BLaER1 (cell line): ENCODE data around the gene WWOX.
A peak's percentile ranks its signal among the peaks of the same experiment; 100 is the strongest.

ENCODE experiments used
- H3K27ac ChIP-seq: shearing (Covaris generic); formaldehyde crosslinking; 2 replicates; pipeline ENCODE4 v1.8.1; 2022
- H3K27me3 ChIP-seq: shearing (Covaris generic); formaldehyde crosslinking; 2 replicates; pipeline ENCODE4 v1.8.1; 2022
- H3K36me3 ChIP-seq: shearing (Covaris generic); formaldehyde crosslinking; 2 replicates; pipeline ENCODE4 v1.8.1; 2022
- H3K4me1 ChIP-seq: shearing (Covaris generic); formaldehyde crosslinking; 2 replicates; pipeline ENCODE4 v1.8.1; 2022
- H3K4me2 ChIP-seq: shearing (Covaris generic); formaldehyde crosslinking; 2 replicates; pipeline ENCODE4 v1.8.1; 2022
- H3K4me3 ChIP-seq: shearing (Covaris generic); formaldehyde crosslinking; 2 replicates; pipeline ENCODE4 v1.8.1; 2022
- H3K9ac ChIP-seq: shearing (Covaris generic); formaldehyde crosslinking; 2 replicates; pipeline ENCODE4 v1.8.1; 2022
- H3K9me3 ChIP-seq: shearing (Covaris generic); formaldehyde crosslinking; 2 replicates; pipeline ENCODE4 v1.8.1; 2022
- H4K20me1 ChIP-seq: shearing (Covaris generic); formaldehyde crosslinking; 2 replicates; pipeline ENCODE4 v1.8.1; 2022
- Cebpa-rat ChIP-seq: shearing (Covaris generic); IDR thresholded peaks from 2 replicates; pipeline ENCODE4 v1.8.1; 2022

WWOX gene

GRCh38 chr16:79155471-79155870, 1056.0 kb downstream of the WWOX start:
- Histone ChIP-seq H3K4me2 (no peak overlapping the region), H3K4me1 (no peaks in the 10 kb centered on the region), H4K20me1 (no peaks in the 10 kb centered on the region), H3K9me3 (no peaks in the 10 kb centered on the region), H3K36me3 (no peaks in the 10 kb centered on the region), H3K27me3 (no peaks in the 10 kb centered on the region), H3K27ac (no peak overlapping the region), H3K4me3 (no peak overlapping the region), H3K9ac (no peak overlapping the region)
- TF ChIP-seq Cebpa-rat: no peak

DNA sequence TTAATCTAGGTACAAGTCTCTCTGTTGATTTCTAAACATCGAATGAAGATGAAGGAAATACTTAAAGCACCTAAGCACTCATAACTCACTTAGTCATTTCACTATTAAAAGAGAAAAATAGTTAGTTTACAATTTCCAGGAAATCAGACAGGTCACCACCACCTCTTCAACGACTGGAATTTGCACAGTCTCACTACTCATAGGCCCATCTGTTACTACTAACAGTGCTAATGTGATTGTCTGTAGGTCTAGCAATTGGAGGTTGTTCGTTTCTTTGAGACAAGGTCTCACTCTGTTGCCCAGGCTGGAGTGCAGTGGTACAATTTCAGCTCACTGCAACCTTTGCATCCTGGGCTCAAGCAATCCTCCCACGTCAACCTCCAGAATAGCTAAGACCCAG, 1056.5 kb downstream of the WWOX start:
- H3K9ac ChIP-seq: no peak overlapping the region
- H3K4me1 ChIP-seq: no peaks in the 10 kb centered on the region
- H3K27me3 ChIP-seq: no peaks in the 10 kb centered on the region
- TF ChIP-seq Cebpa-rat: no peak
- H3K36me3 ChIP-seq: no peaks in the 10 kb centered on the region
- H3K4me3 ChIP-seq: no peak overlapping the region
- no peak overlapping the region for H3K4me2 ChIP-seq
- no peak overlapping the region for H3K27ac ChIP-seq
- no peaks in the 10 kb centered on the region for H4K20me1 ChIP-seq
- H3K9me3 ChIP-seq: no peaks in the 10 kb centered on the region

GRCh38 chr16:79156761-79157160, 1057.3 kb downstream of the WWOX start:
- no peak overlapping the region for H3K27ac ChIP-seq
- no peaks in the 10 kb centered on the region for H3K9me3 ChIP-seq
- H3K36me3 ChIP-seq: no peaks in the 10 kb centered on the region
- H4K20me1 ChIP-seq: no peaks in the 10 kb centered on the region
- no peak overlapping the region for H3K4me2 ChIP-seq
- no peak overlapping the region for H3K9ac ChIP-seq
- H3K4me1 ChIP-seq: no peaks in the 10 kb centered on the region
- no peak overlapping the region for H3K4me3 ChIP-seq
- no peaks in the 10 kb centered on the region for H3K27me3 ChIP-seq
- no peak for TF ChIP-seq Cebpa-rat

- no peak overlapping the region for H3K9ac ChIP-seq
- no peaks in the 10 kb centered on the region for H3K36me3 ChIP-seq
- H3K27ac ChIP-seq: no peak overlapping the region
- peaks cover 9% of the 10 kb centered on the region for H3K4me1 ChIP-seq
- H3K4me2 ChIP-seq: no peak overlapping the region
- H3K27me3 ChIP-seq: no peaks in the 10 kb centered on the region
- TF ChIP-seq Cebpa-rat: no peak
- H3K4me3 ChIP-seq: no peak overlapping the region
- H3K9me3 ChIP-seq: no peaks in the 10 kb centered on the region
- no peaks in the 10 kb centered on the region for H4K20me1 ChIP-seq
Measured at GRCh38 chr16:79158337-79158736, 1058.9 kb downstream of the WWOX start.

- H3K9me3 ChIP-seq: no peaks in the 10 kb centered on the region
- H3K9ac ChIP-seq: no peak overlapping the region
- H3K36me3 ChIP-seq: no peaks in the 10 kb centered on the region
- no peak overlapping the region for H3K27ac ChIP-seq
- H3K27me3 ChIP-seq: no peaks in the 10 kb centered on the region
- no peaks in the 10 kb centered on the region for H4K20me1 ChIP-seq
- no peak overlapping the region for H3K4me2 ChIP-seq
- peaks cover 20% of the 10 kb centered on the region for H3K4me1 ChIP-seq
- no peak for TF ChIP-seq Cebpa-rat
- H3K4me3 ChIP-seq: no peak overlapping the region
Measured at GRCh38 chr16:79159261-79160049, 1060.0 kb downstream of the WWOX start.

DNA sequence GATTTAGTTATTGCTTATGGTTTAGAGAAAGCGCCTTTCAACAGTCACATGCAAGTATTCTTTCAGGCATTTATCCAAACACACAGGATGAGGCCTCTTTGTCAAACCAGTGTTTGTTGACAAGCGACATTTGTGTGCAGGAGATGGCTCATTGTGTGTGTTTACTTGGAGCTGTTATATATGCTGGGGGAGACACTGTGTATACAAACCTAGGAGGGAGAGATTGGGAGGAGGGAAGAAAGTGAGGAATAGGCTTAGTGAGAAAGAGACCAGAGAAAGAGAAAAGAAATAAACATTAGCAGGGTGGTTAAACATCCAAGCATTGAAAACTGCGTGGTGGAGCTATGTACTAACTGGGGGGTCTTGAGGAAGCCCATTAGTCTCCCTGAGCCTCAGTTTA, 1063.5 kb downstream of the WWOX start:
- Histone ChIP-seq H3K27ac (no peak overlapping the region), H4K20me1 (no peaks in the 10 kb centered on the region), H3K27me3 (no peaks in the 10 kb centered on the region), H3K36me3 (no peaks in the 10 kb centered on the region), H3K4me2 (peak overlapping the region; percentile 73), H3K9ac (no peak overlapping the region), H3K4me1 (peaks cover 53% of the 10 kb centered on the region), H3K4me3 (no peak overlapping the region), H3K9me3 (peaks cover 12% of the 10 kb centered on the region)
- no peak for TF ChIP-seq Cebpa-rat

DNA sequence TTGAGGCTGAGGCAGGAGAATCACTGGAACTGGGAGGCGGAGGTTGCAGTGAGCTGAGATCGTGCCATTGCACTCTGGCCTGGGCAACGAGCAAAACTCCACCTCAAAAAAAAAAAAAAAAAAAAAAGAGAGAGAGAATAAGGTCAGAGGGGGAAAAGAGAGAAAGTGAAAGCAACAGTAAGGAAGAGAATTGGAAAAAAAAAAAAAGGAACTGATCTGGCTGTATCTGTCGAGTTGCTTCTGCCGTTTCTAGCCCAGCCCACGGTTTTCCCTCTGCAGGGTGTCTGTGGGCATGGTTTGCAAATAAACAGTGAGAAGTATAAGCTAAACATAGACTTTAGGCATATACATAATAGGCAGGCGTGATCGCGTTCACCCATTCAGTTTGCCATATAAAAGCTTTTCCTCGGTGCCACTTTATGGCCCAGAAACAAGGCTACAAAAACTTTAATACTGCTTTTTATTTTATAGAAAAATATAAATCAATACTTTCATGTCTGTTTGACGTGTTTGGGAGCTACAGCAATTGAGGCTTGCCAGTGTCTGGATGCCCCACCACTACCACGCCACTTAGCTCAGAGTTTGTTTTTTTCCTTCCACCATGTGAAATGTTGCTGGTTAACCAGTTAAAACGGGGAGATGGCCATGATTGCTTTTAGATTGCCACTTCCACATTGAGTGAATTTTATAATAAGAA, 1064.4 kb downstream of the WWOX start:
- Histone ChIP-seq H4K20me1 (no peaks in the 10 kb centered on the region), H3K4me1 (peaks cover 62% of the 10 kb centered on the region), H3K36me3 (no peaks in the 10 kb centered on the region), H3K9ac (0 out of 2 replicates have a peak overlapping the region, but pooled peaks have one; percentile 9), H3K4me3 (0 out of 2 replicates have a peak overlapping the region, but pooled peaks have one; percentile 15), H3K4me2 (peak overlapping the region; percentile 73), H3K27ac (peak overlapping the region; percentile 39), H3K9me3 (peaks cover 13% of the 10 kb centered on the region), H3K27me3 (no peaks in the 10 kb centered on the region)
- TF ChIP-seq Cebpa-rat: no peak

- peaks cover 13% of the 10 kb centered on the region for H3K9me3 ChIP-seq
- H3K4me2 ChIP-seq: peak overlapping the region; percentile 73
- no peaks in the 10 kb centered on the region for H3K27me3 ChIP-seq
- H3K4me1 ChIP-seq: peaks cover 68% of the 10 kb centered on the region
- peak overlapping the region; percentile 9; the same call in 1 of the 2 replicates for H3K9ac ChIP-seq
- H3K36me3 ChIP-seq: no peaks in the 10 kb centered on the region
- 0 out of 2 replicates have a peak overlapping the region, but pooled peaks have one; percentile 15 for H3K4me3 ChIP-seq
- H4K20me1 ChIP-seq: no peaks in the 10 kb centered on the region
- no peak for TF ChIP-seq Cebpa-rat
- peak overlapping the region; percentile 39 for H3K27ac ChIP-seq
Measured at GRCh38 chr16:79164388-79164995, 1065.0 kb downstream of the WWOX start.

GRCh38 chr16:79165079-79165478, 1065.6 kb downstream of the WWOX start:
- H3K9me3 ChIP-seq: peaks cover 13% of the 10 kb centered on the region
- H3K27me3 ChIP-seq: no peaks in the 10 kb centered on the region
- no peaks in the 10 kb centered on the region for H4K20me1 ChIP-seq
- H3K36me3 ChIP-seq: no peaks in the 10 kb centered on the region
- H3K9ac ChIP-seq: no peak overlapping the region
- no peak for TF ChIP-seq Cebpa-rat
- H3K4me3 ChIP-seq: no peak overlapping the region
- H3K27ac ChIP-seq: no peak overlapping the region
- peaks cover 74% of the 10 kb centered on the region for H3K4me1 ChIP-seq
- peak overlapping the region; percentile 73 for H3K4me2 ChIP-seq

GRCh38 chr16:79165506-79165905, 1066.1 kb downstream of the WWOX start:
- Histone ChIP-seq H3K27ac (no peak overlapping the region), H3K36me3 (no peaks in the 10 kb centered on the region), H3K4me1 (peaks cover 78% of the 10 kb centered on the region), H3K4me2 (peak overlapping the region; percentile 73), H3K4me3 (no peak overlapping the region), H4K20me1 (no peaks in the 10 kb centered on the region), H3K27me3 (no peaks in the 10 kb centered on the region), H3K9ac (no peak overlapping the region), H3K9me3 (peaks cover 13% of the 10 kb centered on the region)
- no peak for TF ChIP-seq Cebpa-rat
